Loucy (cell line): ENCODE data around the gene KRT222.

Source experiments
- H2AFZ ChIP-seq: fragments of 200-600 bp; sonication (generic); 2 replicates; pipeline ENCODE4 v1.6.0; 2016; ENCODE audit warnings: antibody characterized with exemption, mild to moderate bottlenecking, low read length, moderate library complexity
- H3F3A ChIP-seq: fragments of 200-600 bp; 2 replicates; pipeline ENCODE4 v1.6.0; 2016; ENCODE audit warnings: antibody characterized with exemption, low read depth, mild to moderate bottlenecking
- H3K27me3 ChIP-seq: fragments of 200-600 bp; sonication (generic); 2 replicates; pipeline ENCODE4 v1.6.1; 2014; ENCODE audit warnings: low read length, mild to moderate bottlenecking; ENCODE audit not compliant: insufficient read depth, poor library complexity, severe bottlenecking
- H3K36me3 ChIP-seq: fragments of 200-600 bp; sonication (generic); 2 replicates; pipeline ENCODE4 v1.6.1; 2016; ENCODE audit warnings: low read length; ENCODE audit not compliant: insufficient read depth
- H3K4me1 ChIP-seq: fragments of 200-600 bp; sonication (generic); 2 replicates; pipeline ENCODE4 v1.5.1; 2014; ENCODE audit warnings: low read length, mild to moderate bottlenecking; ENCODE audit not compliant: insufficient read depth, poor library complexity, severe bottlenecking
- H3K4me2 ChIP-seq: fragments of 200-600 bp; sonication (generic); 2 replicates; pipeline ENCODE4 v1.6.0; 2014; ENCODE audit warnings: antibody characterized with exemption, low read length, low read depth, mild to moderate bottlenecking; ENCODE audit not compliant: poor library complexity, severe bottlenecking
- H3K4me3 ChIP-seq: fragments of 200-600 bp; sonication (generic); 2 replicates; pipeline ENCODE4 v1.5.1; 2014; ENCODE audit warnings: low read length, mild to moderate bottlenecking, mixed read lengths; ENCODE audit not compliant: poor library complexity, severe bottlenecking
- H3K79me2 ChIP-seq: fragments of 200-600 bp; sonication (generic); 2 replicates; pipeline ENCODE4 v1.6.1; 2014; ENCODE audit warnings: low read length; ENCODE audit not compliant: insufficient read depth
- H3K9ac ChIP-seq: fragments of 200-600 bp; sonication (generic); 2 replicates; pipeline ENCODE4 v1.6.0; 2014; ENCODE audit warnings: mild to moderate bottlenecking, low read depth, low read length, moderate library complexity; ENCODE audit not compliant: poor library complexity, severe bottlenecking
- H3K9me2 ChIP-seq: fragments of 200-600 bp; sonication (generic); replicated peaks from 2 replicates; pipeline ENCODE4 v1.6.1; 2016; ENCODE audit warnings: low read depth, low read length, mixed read lengths
- H3K9me3 ChIP-seq: fragments of 200-600 bp; sonication (generic); 2 replicates; pipeline ENCODE4 v1.6.1; 2014; ENCODE audit warnings: mild to moderate bottlenecking, antibody characterized with exemption, low read length, low read depth; ENCODE audit not compliant: insufficient read depth
- H4K20me1 ChIP-seq: fragments of 200-600 bp; sonication (generic); 2 replicates; pipeline ENCODE4 v1.6.0; 2014; ENCODE audit warnings: antibody characterized with exemption, low read length, mild to moderate bottlenecking; ENCODE audit not compliant: insufficient read depth, poor library complexity, severe bottlenecking
- EZH2phosphoT487 ChIP-seq: fragments of 200-600 bp; IDR thresholded peaks from 2 replicates; pipeline ENCODE4 v1.6.1; 2018; ENCODE audit warnings: antibody characterized with exemption, mild to moderate bottlenecking, moderate library complexity, borderline replicate concordance
- TF ChIP-seq, protein P1 (sequence below): fragments of 200-600 bp; sonication (generic); conservative IDR thresholded peaks from 2 replicates; pipeline ENCODE4 v1.5.1; 2014; ENCODE audit warnings: mild to moderate bottlenecking, antibody characterized with exemption, low read length

KRT222 gene

GRCh38 chr17:40622509-40622928 is 42.5 kb downstream of the KRT222 start:
- no peaks in the 10 kb centered on the region for H3K27me3 ChIP-seq
- H3K9me2 ChIP-seq = no peaks in the 10 kb centered on the region
- no peaks in the 10 kb centered on the region for H3K9me3 ChIP-seq
- H3K4me1 ChIP-seq = peaks cover 16% of the 10 kb centered on the region
- no peaks in the 10 kb centered on the region for H4K20me1 ChIP-seq
- H3K9ac ChIP-seq = no peak overlapping the region
- H3K4me3 ChIP-seq = no peak overlapping the region
- no peak overlapping the region for H2AFZ ChIP-seq
- TF ChIP-seq EZH2phosphoT487 = no peak
- TF ChIP-seq, protein P1, sequence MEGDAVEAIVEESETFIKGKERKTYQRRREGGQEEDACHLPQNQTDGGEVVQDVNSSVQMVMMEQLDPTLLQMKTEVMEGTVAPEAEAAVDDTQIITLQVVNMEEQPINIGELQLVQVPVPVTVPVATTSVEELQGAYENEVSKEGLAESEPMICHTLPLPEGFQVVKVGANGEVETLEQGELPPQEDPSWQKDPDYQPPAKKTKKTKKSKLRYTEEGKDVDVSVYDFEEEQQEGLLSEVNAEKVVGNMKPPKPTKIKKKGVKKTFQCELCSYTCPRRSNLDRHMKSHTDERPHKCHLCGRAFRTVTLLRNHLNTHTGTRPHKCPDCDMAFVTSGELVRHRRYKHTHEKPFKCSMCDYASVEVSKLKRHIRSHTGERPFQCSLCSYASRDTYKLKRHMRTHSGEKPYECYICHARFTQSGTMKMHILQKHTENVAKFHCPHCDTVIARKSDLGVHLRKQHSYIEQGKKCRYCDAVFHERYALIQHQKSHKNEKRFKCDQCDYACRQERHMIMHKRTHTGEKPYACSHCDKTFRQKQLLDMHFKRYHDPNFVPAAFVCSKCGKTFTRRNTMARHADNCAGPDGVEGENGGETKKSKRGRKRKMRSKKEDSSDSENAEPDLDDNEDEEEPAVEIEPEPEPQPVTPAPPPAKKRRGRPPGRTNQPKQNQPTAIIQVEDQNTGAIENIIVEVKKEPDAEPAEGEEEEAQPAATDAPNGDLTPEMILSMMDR = no peak
- H3K4me2 ChIP-seq = peak overlapping the region; percentile 0
- H3K79me2 ChIP-seq = no peaks in the 10 kb centered on the region
- H3K36me3 ChIP-seq = peaks cover under 1% of the 10 kb centered on the region; the same call in 1 of the 2 replicates
- H3F3A ChIP-seq = no peaks in the 10 kb centered on the region

DNA sequence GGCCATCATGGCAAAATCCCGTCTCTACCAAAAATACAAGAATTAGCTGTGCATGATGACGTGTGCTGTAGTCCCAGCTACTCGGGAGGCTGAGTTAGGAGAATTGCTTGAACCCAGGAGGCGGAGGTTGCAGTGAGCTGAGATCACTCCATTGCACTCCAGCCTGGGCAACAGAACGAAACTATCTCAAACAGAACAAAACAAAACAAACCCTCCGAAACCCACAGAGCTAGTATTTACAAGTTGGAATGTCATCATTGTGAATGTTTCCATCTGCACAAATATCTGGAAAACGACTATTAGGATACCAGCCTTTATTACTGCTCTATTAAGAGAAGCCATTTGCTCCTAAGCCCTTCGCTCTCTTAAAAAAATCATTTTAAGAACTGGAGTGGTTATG is 43.4 kb downstream of the KRT222 start:
- no peaks in the 10 kb centered on the region for H3K9me2 ChIP-seq
- no peak overlapping the region for H3K4me3 ChIP-seq
- TF ChIP-seq, protein P1 = no peak
- TF ChIP-seq EZH2phosphoT487 = no peak
- no peaks in the 10 kb centered on the region for H3K36me3 ChIP-seq
- no peaks in the 10 kb centered on the region for H3K27me3 ChIP-seq
- no peaks in the 10 kb centered on the region for H4K20me1 ChIP-seq
- no peak overlapping the region for H3K9ac ChIP-seq
- no peaks in the 10 kb centered on the region for H3K9me3 ChIP-seq
- no peaks in the 10 kb centered on the region for H3K79me2 ChIP-seq
- H3K4me1 ChIP-seq = peaks cover 16% of the 10 kb centered on the region
- no peak overlapping the region for H3K4me2 ChIP-seq
- H2AFZ ChIP-seq = no peak overlapping the region
- H3F3A ChIP-seq = no peaks in the 10 kb centered on the region

DNA sequence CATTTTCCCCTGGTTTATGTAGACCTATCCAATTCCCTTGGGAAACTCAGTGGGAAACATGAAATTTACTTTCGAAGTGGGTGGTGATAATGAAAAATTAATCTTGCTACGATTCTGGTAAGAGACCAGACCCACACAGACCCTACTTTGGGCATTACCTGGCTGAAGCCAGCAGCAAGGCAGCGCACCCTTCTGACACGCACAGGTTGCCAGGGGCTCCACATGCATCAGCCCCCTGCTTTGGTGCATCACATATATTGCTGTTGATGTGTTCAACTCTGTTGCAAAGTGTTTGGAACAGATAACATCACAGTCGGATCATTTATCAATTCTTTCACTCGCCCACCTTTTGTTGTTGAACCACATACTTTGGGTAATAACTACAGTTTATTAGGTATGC is 44.0 kb downstream of the KRT222 start:
- H3K27me3 ChIP-seq = no peaks in the 10 kb centered on the region
- peaks cover 16% of the 10 kb centered on the region for H3K4me1 ChIP-seq
- H3K9me3 ChIP-seq = no peaks in the 10 kb centered on the region
- no peaks in the 10 kb centered on the region for H3K79me2 ChIP-seq
- no peak overlapping the region for H3K9ac ChIP-seq
- no peak overlapping the region for H2AFZ ChIP-seq
- H3F3A ChIP-seq = no peaks in the 10 kb centered on the region
- H4K20me1 ChIP-seq = no peaks in the 10 kb centered on the region
- no peak overlapping the region for H3K4me3 ChIP-seq
- H3K4me2 ChIP-seq = no peak overlapping the region
- TF ChIP-seq, protein P1 = no peak
- no peak for TF ChIP-seq EZH2phosphoT487
- no peaks in the 10 kb centered on the region for H3K9me2 ChIP-seq
- H3K36me3 ChIP-seq = no peaks in the 10 kb centered on the region
